GM10266 (cell line): ENCODE measurements around the gene SET.
"Not testable (repeated sequence)": the region's sequence is repeated elsewhere in the genome, so short reads cannot be mapped to it uniquely, and the experiment has no call there.

Source experiments
- DNase-seq: peaks from one replicate; pipeline ENCODE4 v3.0.0; 2012; ENCODE audit errors: extremely low spot score
- TF ChIP-seq, protein P1 (sequence below): IDR thresholded peaks from 2 replicates; pipeline ENCODE4 v1.5.1; 2012; ENCODE audit warnings: mild to moderate bottlenecking, low read depth; ENCODE audit not compliant: control insufficient read depth, insufficient read depth; ENCODE audit errors: missing control alignments

SET gene, protein sequence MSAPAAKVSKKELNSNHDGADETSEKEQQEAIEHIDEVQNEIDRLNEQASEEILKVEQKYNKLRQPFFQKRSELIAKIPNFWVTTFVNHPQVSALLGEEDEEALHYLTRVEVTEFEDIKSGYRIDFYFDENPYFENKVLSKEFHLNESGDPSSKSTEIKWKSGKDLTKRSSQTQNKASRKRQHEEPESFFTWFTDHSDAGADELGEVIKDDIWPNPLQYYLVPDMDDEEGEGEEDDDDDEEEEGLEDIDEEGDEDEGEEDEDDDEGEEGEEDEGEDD

DNA sequence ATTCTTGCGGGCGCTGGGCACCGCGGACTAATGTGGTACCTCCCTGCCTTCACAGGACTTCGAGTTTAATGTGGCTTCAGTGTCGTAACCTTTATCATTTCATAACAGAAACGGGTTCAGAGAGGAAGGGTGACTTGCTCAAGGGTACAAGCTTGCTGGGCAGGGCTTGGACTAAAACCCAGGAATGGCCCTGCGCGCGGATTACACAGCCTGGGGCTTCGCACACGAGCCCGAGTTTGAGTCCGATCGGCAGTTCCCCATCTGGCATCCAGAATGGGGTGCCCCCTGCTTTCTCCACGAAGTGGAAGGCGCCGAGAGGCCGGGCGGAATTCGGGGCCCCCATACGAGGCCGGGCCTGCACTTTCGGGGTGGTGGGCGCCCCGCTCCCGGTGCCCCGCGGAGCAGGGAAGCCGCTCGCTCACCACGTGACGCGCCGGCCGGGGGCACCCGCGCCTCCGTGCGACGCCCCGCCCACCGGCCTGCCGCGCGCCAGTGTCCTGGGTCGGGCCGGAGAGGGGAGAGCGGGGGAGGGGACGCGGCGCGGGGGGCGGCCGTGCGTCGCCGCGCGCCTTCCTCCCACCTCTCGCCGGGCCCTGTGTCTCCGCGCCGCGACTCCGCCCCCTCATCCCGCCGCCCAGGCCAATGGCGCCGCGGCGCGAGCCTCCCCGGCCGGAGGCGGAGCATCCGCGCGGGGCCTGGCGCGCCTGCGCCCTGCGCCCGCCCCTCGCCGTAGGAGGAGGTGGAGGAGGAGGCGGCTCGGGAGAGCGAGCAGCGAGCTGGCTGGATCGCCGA is at the start of gene SET:
SET (plus strand) TSS at position 722 of the 792 bp plus-strand sequence. CDS start 361 bp downstream, outside the sequence.
- TF ChIP-seq, protein P1, sequence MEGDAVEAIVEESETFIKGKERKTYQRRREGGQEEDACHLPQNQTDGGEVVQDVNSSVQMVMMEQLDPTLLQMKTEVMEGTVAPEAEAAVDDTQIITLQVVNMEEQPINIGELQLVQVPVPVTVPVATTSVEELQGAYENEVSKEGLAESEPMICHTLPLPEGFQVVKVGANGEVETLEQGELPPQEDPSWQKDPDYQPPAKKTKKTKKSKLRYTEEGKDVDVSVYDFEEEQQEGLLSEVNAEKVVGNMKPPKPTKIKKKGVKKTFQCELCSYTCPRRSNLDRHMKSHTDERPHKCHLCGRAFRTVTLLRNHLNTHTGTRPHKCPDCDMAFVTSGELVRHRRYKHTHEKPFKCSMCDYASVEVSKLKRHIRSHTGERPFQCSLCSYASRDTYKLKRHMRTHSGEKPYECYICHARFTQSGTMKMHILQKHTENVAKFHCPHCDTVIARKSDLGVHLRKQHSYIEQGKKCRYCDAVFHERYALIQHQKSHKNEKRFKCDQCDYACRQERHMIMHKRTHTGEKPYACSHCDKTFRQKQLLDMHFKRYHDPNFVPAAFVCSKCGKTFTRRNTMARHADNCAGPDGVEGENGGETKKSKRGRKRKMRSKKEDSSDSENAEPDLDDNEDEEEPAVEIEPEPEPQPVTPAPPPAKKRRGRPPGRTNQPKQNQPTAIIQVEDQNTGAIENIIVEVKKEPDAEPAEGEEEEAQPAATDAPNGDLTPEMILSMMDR: no peak
- DNase-seq: peak; percentile 100

DNA sequence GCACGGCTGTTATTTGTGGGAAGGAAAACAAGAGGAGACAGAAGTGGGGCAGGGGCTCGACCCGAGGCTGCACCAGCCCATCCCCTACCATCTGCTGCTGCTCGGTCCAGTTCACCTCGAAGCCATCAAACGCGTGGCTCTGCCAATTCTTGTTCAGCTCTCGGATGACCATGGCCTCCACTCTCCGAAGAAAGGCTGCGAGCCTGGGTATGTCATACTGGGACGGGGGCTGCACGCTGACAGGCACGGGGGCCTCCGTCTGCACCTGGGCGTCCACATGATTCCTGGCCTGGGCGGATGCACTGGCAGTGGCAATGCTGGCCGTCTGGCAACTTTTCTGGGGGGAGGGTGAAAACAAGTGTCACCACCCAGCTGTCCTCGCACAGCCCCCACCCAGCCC is 48.4 kb upstream of the SET start:
- no peak for DNase-seq
- TF ChIP-seq, protein P1: no peak

DNA sequence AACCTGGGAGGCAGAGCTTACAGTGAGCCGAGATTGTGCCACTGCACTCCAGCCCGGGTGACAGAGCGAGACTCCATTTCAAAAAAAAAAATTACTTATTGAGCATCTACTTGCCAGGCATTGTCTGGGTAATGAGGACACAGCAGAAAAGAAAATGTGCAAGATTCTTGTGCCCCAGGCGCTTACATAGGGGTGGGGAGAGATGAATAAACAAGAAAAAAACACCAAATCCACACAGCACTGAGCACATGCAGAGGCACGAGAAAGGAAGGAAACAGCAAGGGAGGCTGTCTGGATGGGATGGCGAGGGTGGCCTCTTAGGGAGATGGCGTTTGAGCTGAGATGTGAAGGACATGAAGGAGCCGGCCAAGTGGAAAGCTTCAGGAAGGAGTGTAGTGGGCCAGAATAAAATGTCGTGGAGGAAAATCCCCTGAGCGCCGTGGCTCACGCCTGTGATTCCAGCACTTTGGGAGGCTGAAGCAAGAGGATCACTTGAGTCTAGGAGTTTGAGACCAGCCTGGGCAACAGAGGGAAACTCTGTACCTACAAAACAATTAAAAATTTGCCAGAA is 46.3 kb upstream of the SET start:
- no peak for DNase-seq
- TF ChIP-seq, protein P1: no peak

DNA sequence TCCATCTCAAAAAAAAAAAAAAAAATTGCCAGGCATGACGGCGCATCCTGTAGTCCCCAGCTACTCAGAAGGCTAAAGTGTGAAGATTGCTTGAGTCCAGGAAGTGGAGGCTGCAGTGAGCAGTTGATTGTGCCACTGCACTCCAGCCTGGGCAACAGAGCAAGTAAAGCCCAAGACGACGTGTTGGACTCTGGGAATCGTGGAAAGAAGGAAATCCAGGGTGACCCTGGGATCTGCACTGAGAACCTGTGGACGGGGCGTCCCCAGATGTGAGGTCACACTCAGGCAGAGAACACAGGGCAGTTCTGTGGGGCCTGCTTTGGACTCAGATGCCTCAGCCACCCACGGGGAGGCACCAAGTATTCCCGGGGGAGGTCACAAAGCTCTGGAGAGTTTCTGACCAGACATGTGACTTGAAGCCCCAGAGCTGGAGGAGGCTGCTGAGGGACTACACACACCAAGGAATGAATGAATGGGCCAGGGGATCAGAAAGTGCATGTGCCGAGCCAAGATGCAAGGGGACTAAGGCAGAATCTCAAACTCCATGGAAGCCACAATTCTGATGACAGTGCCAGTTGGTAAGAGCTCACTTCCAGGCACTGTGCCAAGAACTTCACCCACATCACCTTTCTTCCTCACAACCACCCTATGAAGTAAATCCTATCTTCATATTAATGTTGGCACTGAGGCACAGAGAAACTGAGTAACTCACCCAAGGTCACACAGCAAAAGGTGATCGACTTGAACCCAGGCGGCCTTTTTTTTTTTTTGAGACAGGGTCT is 45.3 kb upstream of the SET start:
- TF ChIP-seq, protein P1: no peak
- peak; percentile 76 for DNase-seq

DNA sequence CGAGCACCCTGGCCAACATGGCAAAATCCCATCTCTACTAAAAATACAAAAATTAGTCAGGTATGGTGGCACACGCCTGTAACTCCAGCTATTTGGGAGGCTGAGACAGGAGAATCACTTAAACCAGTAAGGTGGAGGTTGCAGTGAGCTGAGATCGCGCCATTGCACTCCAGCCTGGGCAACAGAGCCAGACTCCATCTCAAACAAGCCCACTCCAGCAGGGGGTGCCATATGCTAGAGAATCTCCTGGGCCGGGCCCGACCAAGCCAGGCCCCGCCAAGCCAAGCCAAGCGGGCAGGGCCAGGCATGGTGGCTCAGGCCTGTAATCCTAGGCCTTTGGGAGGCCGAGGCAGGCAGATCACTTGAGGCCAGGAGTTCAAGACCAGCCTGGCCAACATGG is 40.8 kb upstream of the SET start:
- not testable (repeated sequence) for DNase-seq
- TF ChIP-seq, protein P1: peak; percentile 49

DNA sequence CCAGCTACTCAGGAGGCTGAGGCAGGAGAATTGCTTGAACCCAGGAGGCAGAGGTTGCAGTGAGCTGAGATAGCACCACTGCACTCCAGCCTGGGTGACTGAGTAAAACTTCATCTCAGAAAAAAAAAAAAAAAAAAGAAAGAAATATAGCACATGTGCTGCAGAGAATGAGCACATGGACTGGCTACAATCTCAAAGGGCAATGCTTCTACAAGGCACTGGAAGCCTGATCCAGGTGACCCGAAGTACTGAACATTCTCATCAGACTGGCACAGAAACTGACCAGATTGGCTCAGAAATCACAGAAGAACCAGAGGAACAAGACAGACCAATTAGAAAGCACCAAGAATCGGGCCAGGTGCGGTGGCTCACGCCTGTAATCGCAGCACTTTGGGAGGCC is 37.2 kb upstream of the SET start:
- TF ChIP-seq, protein P1: no peak
- no peak for DNase-seq
